Measurements from ENCODE around the gene CD2AP. TPM values are rescaled to one million over a fixed set of nuclear protein-coding genes. Genes with fewer than 3 reads are reported as not detected.

Gene CD2AP
- total RNA-seq, 1 experiment from 2014 or later, result 41.8 TPM

DNA sequence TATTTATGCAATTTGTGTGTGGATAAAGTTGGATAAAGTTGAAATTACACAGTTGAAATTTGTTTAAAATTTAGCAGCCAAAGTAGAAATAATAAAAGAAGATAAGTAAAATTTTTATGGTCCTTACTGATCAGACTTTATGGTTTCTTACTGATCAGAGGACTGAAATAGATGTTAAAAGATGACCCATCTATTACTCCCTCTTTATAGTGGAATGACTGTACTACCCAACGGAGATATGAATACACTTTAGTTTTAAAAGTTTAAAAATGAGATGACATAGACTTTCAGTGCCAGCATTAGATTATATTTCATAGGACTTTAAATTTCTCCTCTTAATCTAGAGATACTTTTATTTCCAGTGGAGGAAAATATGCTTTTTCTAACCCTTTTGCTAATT, 121.9 kb downstream of the CD2AP start:
- DNase-seq (ENCODE audit: low read depth, low spot score), result no peak
- CTCF ChIA-PET, result no interaction called here
- Histone ChIP-seq H3K27me3 (ENCODE audit: control insufficient read depth, insufficient read depth, low read length) (no peaks in the 10 kb centered on the region), H3K36me3 (ENCODE audit: control insufficient read depth, insufficient read depth, low read length) (peaks cover 20% of the 10 kb centered on the region), H3K4me1 (ENCODE audit: control insufficient read depth, insufficient read depth, low read length) (no peaks in the 10 kb centered on the region), H3K27ac (ENCODE audit: low read length) (no peak overlapping the region), H3K9me3 (ENCODE audit: control insufficient read depth, insufficient read depth, low read depth, low read length) (no peaks in the 10 kb centered on the region), H3K4me3 (ENCODE audit: low read depth in 2 of 2, low read length in 2 of 2) (no peak overlapping the region)
- POLR2A ChIA-PET, result interaction anchor here (0.7 kb wide), 1 partner anchor 40 kb away, joined by 3 read pairs; no protein-coding TSS in a partner anchor
- in situ Hi-C loops (cut with HindIII; ENCODE audit: low pct_unique_long_range_greater_than_20kb, low sequenced_read_pairs) (no loop called here), intact Hi-C loops (cut with micrococcal nuclease; ENCODE audit: unreplicated experiment) (no loop called here)
- no TSS peak for BruUV-seq (replicated peaks)
- no peak for ATAC-seq
- TF ChIP-seq, protein P1, sequence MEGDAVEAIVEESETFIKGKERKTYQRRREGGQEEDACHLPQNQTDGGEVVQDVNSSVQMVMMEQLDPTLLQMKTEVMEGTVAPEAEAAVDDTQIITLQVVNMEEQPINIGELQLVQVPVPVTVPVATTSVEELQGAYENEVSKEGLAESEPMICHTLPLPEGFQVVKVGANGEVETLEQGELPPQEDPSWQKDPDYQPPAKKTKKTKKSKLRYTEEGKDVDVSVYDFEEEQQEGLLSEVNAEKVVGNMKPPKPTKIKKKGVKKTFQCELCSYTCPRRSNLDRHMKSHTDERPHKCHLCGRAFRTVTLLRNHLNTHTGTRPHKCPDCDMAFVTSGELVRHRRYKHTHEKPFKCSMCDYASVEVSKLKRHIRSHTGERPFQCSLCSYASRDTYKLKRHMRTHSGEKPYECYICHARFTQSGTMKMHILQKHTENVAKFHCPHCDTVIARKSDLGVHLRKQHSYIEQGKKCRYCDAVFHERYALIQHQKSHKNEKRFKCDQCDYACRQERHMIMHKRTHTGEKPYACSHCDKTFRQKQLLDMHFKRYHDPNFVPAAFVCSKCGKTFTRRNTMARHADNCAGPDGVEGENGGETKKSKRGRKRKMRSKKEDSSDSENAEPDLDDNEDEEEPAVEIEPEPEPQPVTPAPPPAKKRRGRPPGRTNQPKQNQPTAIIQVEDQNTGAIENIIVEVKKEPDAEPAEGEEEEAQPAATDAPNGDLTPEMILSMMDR (IDR thresholded peaks at IDR 0.05), result no peak
- TF ChIP-seq SIN3A (IDR thresholded peaks at IDR 0.05; ENCODE audit: borderline replicate concordance, insufficient read depth, low read depth, low read length), result no peak
- no peak for TF ChIP-seq TCF7L2 (IDR thresholded peaks at IDR 0.05; ENCODE audit: low read depth, low read length)
- TF ChIP-seq, protein P2, sequence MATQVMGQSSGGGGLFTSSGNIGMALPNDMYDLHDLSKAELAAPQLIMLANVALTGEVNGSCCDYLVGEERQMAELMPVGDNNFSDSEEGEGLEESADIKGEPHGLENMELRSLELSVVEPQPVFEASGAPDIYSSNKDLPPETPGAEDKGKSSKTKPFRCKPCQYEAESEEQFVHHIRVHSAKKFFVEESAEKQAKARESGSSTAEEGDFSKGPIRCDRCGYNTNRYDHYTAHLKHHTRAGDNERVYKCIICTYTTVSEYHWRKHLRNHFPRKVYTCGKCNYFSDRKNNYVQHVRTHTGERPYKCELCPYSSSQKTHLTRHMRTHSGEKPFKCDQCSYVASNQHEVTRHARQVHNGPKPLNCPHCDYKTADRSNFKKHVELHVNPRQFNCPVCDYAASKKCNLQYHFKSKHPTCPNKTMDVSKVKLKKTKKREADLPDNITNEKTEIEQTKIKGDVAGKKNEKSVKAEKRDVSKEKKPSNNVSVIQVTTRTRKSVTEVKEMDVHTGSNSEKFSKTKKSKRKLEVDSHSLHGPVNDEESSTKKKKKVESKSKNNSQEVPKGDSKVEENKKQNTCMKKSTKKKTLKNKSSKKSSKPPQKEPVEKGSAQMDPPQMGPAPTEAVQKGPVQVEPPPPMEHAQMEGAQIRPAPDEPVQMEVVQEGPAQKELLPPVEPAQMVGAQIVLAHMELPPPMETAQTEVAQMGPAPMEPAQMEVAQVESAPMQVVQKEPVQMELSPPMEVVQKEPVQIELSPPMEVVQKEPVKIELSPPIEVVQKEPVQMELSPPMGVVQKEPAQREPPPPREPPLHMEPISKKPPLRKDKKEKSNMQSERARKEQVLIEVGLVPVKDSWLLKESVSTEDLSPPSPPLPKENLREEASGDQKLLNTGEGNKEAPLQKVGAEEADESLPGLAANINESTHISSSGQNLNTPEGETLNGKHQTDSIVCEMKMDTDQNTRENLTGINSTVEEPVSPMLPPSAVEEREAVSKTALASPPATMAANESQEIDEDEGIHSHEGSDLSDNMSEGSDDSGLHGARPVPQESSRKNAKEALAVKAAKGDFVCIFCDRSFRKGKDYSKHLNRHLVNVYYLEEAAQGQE (IDR thresholded peaks at IDR 0.05; ENCODE audit: insufficient read depth in 1 of 2, low read depth in 2 of 2, low read length in 1 of 2), result no peak
- no peak for TF ChIP-seq POLR2AphosphoS5 (IDR thresholded peaks at IDR 0.05; ENCODE audit: low read depth, low read length)

DNA sequence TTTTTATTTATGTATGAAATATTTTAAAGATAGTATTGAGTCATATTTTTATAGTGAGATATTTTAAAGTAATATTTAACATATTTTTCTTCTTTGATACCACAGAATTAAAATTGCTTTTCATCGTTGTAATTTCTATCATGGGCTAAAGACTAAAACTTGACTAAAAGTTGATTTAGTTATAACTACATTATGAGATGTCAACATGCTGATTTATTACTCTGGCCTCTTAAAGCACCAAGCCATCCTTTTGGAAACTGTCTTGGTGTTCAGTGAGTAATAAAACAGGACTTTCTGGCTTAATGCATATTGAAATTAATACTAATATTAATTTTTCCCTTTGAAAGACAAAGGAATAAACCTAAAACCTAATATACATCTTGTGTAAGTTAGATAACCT, 125.6 kb downstream of the CD2AP start:
- no peak for DNase-seq (ENCODE audit: low read depth, low spot score)
- H3K27me3 ChIP-seq (ENCODE audit: control insufficient read depth, insufficient read depth, low read length), result no peaks in the 10 kb centered on the region
- no peaks in the 10 kb centered on the region for H3K9me3 ChIP-seq (ENCODE audit: control insufficient read depth, insufficient read depth, low read depth, low read length)
- BruUV-seq (replicated peaks), result no TSS peak
- H3K4me3 ChIP-seq (ENCODE audit: low read depth in 2 of 2, low read length in 2 of 2), result no peak overlapping the region
- TF ChIP-seq TCF7L2 (IDR thresholded peaks at IDR 0.05; ENCODE audit: low read depth, low read length), result no peak
- TF ChIP-seq SIN3A (IDR thresholded peaks at IDR 0.05; ENCODE audit: borderline replicate concordance, insufficient read depth, low read depth, low read length), result no peak
- TF ChIP-seq, protein P1 (IDR thresholded peaks at IDR 0.05), result no peak
- TF ChIP-seq POLR2AphosphoS5 (IDR thresholded peaks at IDR 0.05; ENCODE audit: low read depth, low read length), result no peak
- TF ChIP-seq, protein P2 (IDR thresholded peaks at IDR 0.05; ENCODE audit: insufficient read depth in 1 of 2, low read depth in 2 of 2, low read length in 1 of 2), result no peak
- no peak for ATAC-seq
- ChIA-PET POLR2A (interaction anchor here (0.6 kb wide), 1 partner anchor 125 kb away, joined by 4 read pairs; no protein-coding TSS in a partner anchor), CTCF (no interaction called here)
- peaks cover 15% of the 10 kb centered on the region for H3K36me3 ChIP-seq (ENCODE audit: control insufficient read depth, insufficient read depth, low read length)
- intact Hi-C loops (cut with micrococcal nuclease; ENCODE audit: unreplicated experiment) (no loop called here), in situ Hi-C loops (cut with HindIII; ENCODE audit: low pct_unique_long_range_greater_than_20kb, low sequenced_read_pairs) (no loop called here)
- H3K27ac ChIP-seq (ENCODE audit: low read length), result no peak overlapping the region
- H3K4me1 ChIP-seq (ENCODE audit: control insufficient read depth, insufficient read depth, low read length), result no peaks in the 10 kb centered on the region

Measured in Panc1 (cell line).